GM12878 (cell line): Measurements from ENCODE around the gene AKAP13. TPM values are rescaled to one million over a fixed set of nuclear protein-coding genes. Genes with fewer than 3 reads are reported as not detected.
A peak's percentile ranks its signal among the peaks of the same experiment; 100 is the strongest.

Experiments used
- ATAC-seq: fragments of 200-7000 bp; cut with Tn5 transposase; 3 replicates; pipeline ENCODE4 v1.9.1; 2020; ENCODE audit warnings: mild to moderate bottlenecking, moderate library complexity
- BruUV-seq: library from RNA; stranded (reverse); fragments of 400-500 nt; replicated peaks from 2 replicates; lab custom pipeline; 2021; lab: Mats Ljungman, UMichigan
- CTCF ChIA-PET: fragments of 300-600 bp; sonication (Branson Sonifier 250); formaldehyde crosslinking; extraction: SDS; loops from one replicate; lab custom pipeline; 2021; ENCODE audit warnings: inconsistent platforms; lab: Yijun Ruan, JAX
- POLR2A ChIA-PET: fragments of 350-600 bp; formaldehyde crosslinking; extraction: SDS; loops from one replicate; lab custom pipeline; 2021; ENCODE audit warnings: inconsistent platforms; lab: Charles Lee
- RAD21 ChIA-PET: fragments of 300-600 bp; sonication (Branson Sonifier 250); formaldehyde crosslinking; loops from one replicate; lab custom pipeline; 2023; ENCODE audit warnings: antibody characterized with exemption; ENCODE audit not compliant: unreplicated experiment; lab: Charles Lee
- SMC1A ChIA-PET: fragments of 300-600 bp; sonication (Branson Sonifier 250); formaldehyde crosslinking; loops from one replicate; lab custom pipeline; 2023; ENCODE audit not compliant: unreplicated experiment, uncharacterized antibody; lab: Charles Lee
- DNase-seq: peaks from one replicate; pipeline ENCODE4 v3.0.0-alpha.2; 2011; ENCODE audit warnings: low read depth, low spot score
- FAIRE-seq: peaks from 3 replicates; lab custom pipeline; 2011; peaks lifted over from hg19 to GRCh38; lab: Jason Lieb, UNC
- H2AFZ ChIP-seq: 2 replicates; pipeline ENCODE4 v1.6.0; 2011; ENCODE audit warnings: low read depth, low read length, control low read depth; ENCODE audit not compliant: control insufficient read depth
- H3K27ac ChIP-seq: 2 replicates; pipeline ENCODE4 v1.5.1; 2011; ENCODE audit warnings: control low read depth; ENCODE audit not compliant: control insufficient read depth, insufficient read depth
- H3K27me3 ChIP-seq, 2 experiments: replicated peaks in 1 of 2; 2 replicates each; pipeline versions ENCODE4 v1.6.0 to v1.6.1; 2011; ENCODE audit warnings: low read length in 1 of 2; ENCODE audit not compliant: control insufficient read depth in 2 of 2, insufficient read depth in 2 of 2
- H3K36me3 ChIP-seq, 2 experiments: 2 replicates each; pipeline ENCODE4 v1.5.1; 2011; ENCODE audit warnings: low read length in 1 of 2; ENCODE audit not compliant: control insufficient read depth in 2 of 2, insufficient read depth in 2 of 2
- H3K4me1 ChIP-seq: 2 replicates; pipeline ENCODE4 v1.6.1; 2011; ENCODE audit warnings: mild to moderate bottlenecking, low read length, moderate library complexity, mixed read lengths; ENCODE audit not compliant: control insufficient read depth, insufficient read depth
- H3K4me2 ChIP-seq: 2 replicates; pipeline ENCODE4 v1.6.0; 2011; ENCODE audit warnings: control low read depth; ENCODE audit not compliant: control insufficient read depth, insufficient read depth
- H3K4me3 ChIP-seq: fragments of 200-600 bp; sonication (generic); 2 replicates; pipeline ENCODE4 v1.5.1; 2016
- H3K79me2 ChIP-seq: 2 replicates; pipeline ENCODE4 v1.6.0; 2011; ENCODE audit warnings: low read length; ENCODE audit not compliant: control insufficient read depth, insufficient read depth
- H3K9ac ChIP-seq: 2 replicates; pipeline ENCODE4 v1.8.0; 2011; ENCODE audit warnings: low read length, control low read depth, mixed read lengths; ENCODE audit not compliant: control insufficient read depth, insufficient read depth
- H3K9me3 ChIP-seq: replicated peaks from 3 replicates; pipeline ENCODE4 v1.5.1; 2011; ENCODE audit warnings: mild to moderate bottlenecking, low read length; ENCODE audit not compliant: control insufficient read depth, insufficient read depth
- H4K20me1 ChIP-seq: 2 replicates; pipeline ENCODE4 v1.6.0; 2011; ENCODE audit not compliant: control insufficient read depth, insufficient read depth
- BACH1 ChIP-seq: fragments of 450-650 bp; IDR thresholded peaks from 2 replicates; pipeline ENCODE4 v1.6.1; 2017; ENCODE audit warnings: mild to moderate bottlenecking, borderline replicate concordance
- CBFB ChIP-seq: IDR thresholded peaks from 2 replicates; pipeline ENCODE4 v1.6.1; 2016; ENCODE audit warnings: antibody characterized with exemption, low read depth
- CREM ChIP-seq: IDR thresholded peaks from 2 replicates; pipeline ENCODE4 v1.6.1; 2014; ENCODE audit warnings: antibody characterized with exemption, low read depth
- FOS ChIP-seq: IDR thresholded peaks from 3 replicates; pipeline ENCODE4 v1.6.1; 2011; ENCODE audit warnings: borderline replicate concordance; ENCODE audit not compliant: insufficient read length; ENCODE audit errors: extremely low read depth
- HDAC2 ChIP-seq: fragments of 200-600 bp; sonication (generic); IDR thresholded peaks from 2 replicates; pipeline ENCODE4 v1.6.1; 2017
- RBBP5 ChIP-seq: fragments of 200-600 bp; sonication (generic); conservative IDR thresholded peaks from 2 replicates; pipeline ENCODE4 v1.6.1; 2016
- SPI1 ChIP-seq: IDR thresholded peaks from 2 replicates; pipeline ENCODE4 v1.6.1; 2011; ENCODE audit warnings: low read depth, mild to moderate bottlenecking, low read length, moderate library complexity, borderline replicate concordance; ENCODE audit not compliant: insufficient read depth
- TCF7 ChIP-seq: IDR thresholded peaks from 2 replicates; pipeline ENCODE4 v1.6.1; 2014; ENCODE audit warnings: antibody characterized with exemption, borderline replicate concordance
- ZNF622 ChIP-seq: fragments of 450-650 bp; IDR thresholded peaks from 2 replicates; pipeline ENCODE4 v1.6.1; 2017; ENCODE audit warnings: mild to moderate bottlenecking, inconsistent platforms
- WGBS: methylation state at CpG from one replicate; pipeline ENCODE4 v1.1.6; 2016; ENCODE audit warnings: low lambda C conversion rate; ENCODE audit not compliant: insufficient replicate concordance, insufficient coverage; ENCODE audit errors: missing lambda C conversion rate; 5-methylcytosine and 5-hydroxymethylcytosine counted together
- in situ Hi-C: fragments of 300-500 bp; cut with MboI; formaldehyde crosslinking; loops from 9 replicates; pipeline ENCODE4 v1.14.3; 2018; ENCODE audit warnings: mixed read lengths
- intact Hi-C: fragments of 100-400 bp; cut with micrococcal nuclease; formaldehyde crosslinking; loops from one replicate; pipeline ENCODE4 v1.14.2; 2022; ENCODE audit not compliant: unreplicated experiment
- polyA plus RNA-seq, 11 experiments: library from polyadenylated mRNA; depleted of rRNA in 4 of 11; unstranded in 6 of 11; stranded (reverse) in 5 of 11; fragments of >200 nt; fragmentation: Nextera tagmentation in 4 of 11; fragmentation: Illumina TruSeq in 1 of 11; extraction: Ambion mirVana in 4 of 11; extraction: Trizol in 1 of 11; gene quantifications; 1 replicate in 1 of 11; 2 replicates in 10 of 11; pipeline versions ENCODE4 v1.2.1 to v1.2.3, GENCODE V29; 2011 to 2016; ENCODE audit warnings: inconsistent platforms in 2 of 11, missing spikeins in 2 of 11, low read depth in 1 of 11
- total RNA-seq, 4 experiments: library from RNA; depleted of rRNA in 3 of 4; stranded (reverse); fragments of >200 nt in 3 of 4; fragmentation: Illumina TruSeq in 1 of 4; extraction: Trizol in 1 of 4; gene quantifications; 2 replicates each; pipeline versions ENCODE4 v1.2.1 to v1.2.3, GENCODE V29; 2013 to 2021
- TF ChIP-seq, protein P1 (sequence below): IDR thresholded peaks from 2 replicates; pipeline ENCODE4 v1.6.1; 2012; ENCODE audit warnings: low read length, inconsistent platforms
- TF ChIP-seq, protein P2 (sequence below): IDR thresholded peaks from 2 replicates; pipeline ENCODE4 v1.6.1; 2012; ENCODE audit warnings: low read depth, low read length, improper control_type of control experiment

The AKAP13 gene
- total and polyA plus RNA-seq, 10 of the 15 experiments (the other 5 are each of a cell fraction or from before 2014, with no cell fraction given), result 14.4 to 74.9 (median 55.1) TPM

- no TSS peak for BruUV-seq
- no peak overlapping the region for H2AFZ ChIP-seq
- no peaks in the 10 kb centered on the region for H3K9me3 ChIP-seq
- peaks cover 0 to 6% of the 10 kb centered on the region in 2 experiments; a peak in 1 of 4 replicates for H3K36me3 ChIP-seq
- H3K27me3 ChIP-seq, result no peaks in the 10 kb centered on the region
- ChIA-PET POLR2A (no interaction called here), SMC1A (interaction anchor here (1.0 to 1.4 kb wide), 2 partner anchors 9 to 17 kb away, joined by 3 to 6 read pairs; no protein-coding TSS in a partner anchor), CTCF (no interaction called here), RAD21 (no interaction called here)
- in situ Hi-C loops (no loop called here), intact Hi-C loops (no loop called here)
- no peak overlapping the region for H3K4me3 ChIP-seq
- no peaks in the 10 kb centered on the region; the same call in 1 of the 2 replicates for H3K79me2 ChIP-seq
- H3K9ac ChIP-seq, result no peak overlapping the region
- DNase-seq, result no peak
- WGBS, result 89% methylated on average over 4 of the region's 4 CpGs
- H3K4me2 ChIP-seq, result no peak overlapping the region
- FAIRE-seq, result no peak
- no peaks in the 10 kb centered on the region for H4K20me1 ChIP-seq
- no peak for ATAC-seq
- H3K27ac ChIP-seq, result no peak overlapping the region
- TF ChIP-seq SPI1, result no peak
- TF ChIP-seq ZNF622, result no peak
- no peaks in the 10 kb centered on the region for H3K4me1 ChIP-seq
Measured at GRCh38 chr15:85636351-85636750, 255.9 kb downstream of the AKAP13 start.

DNA sequence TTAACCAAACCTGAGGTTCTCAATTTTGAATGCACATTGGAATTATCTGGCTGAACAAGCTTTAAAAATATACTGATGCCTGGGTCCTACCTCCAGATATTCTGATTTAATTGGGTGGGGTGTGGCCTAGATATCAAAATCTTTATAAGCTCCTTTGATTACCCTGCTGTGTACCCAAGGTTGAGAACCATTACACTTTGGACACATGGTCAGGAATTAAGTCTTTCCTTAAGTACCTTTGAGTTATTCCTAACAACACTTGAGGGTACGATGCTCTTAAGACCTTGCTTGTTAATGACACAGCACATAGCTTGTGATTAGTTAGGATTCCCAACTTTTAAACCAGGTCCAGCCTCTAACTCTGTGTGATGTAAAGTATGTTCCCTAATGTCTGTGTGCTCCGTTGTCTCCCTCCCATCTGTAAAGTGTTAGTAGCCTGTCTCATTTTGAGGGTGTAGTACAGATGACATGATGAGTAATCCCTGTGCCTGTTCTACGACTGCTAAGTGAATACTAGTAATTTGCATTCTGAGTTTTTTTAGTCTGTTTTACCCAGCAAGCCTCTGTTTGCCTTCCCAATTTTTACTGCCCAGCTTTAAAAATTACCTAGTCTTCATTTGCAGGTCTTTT, 259.5 kb downstream of the AKAP13 start:
- Histone ChIP-seq H3K27ac (no peak overlapping the region), H3K9ac (no peak overlapping the region), H2AFZ (no peak overlapping the region), H3K4me2 (no peak overlapping the region), H3K79me2 (no peaks in the 10 kb centered on the region), H3K4me1 (no peaks in the 10 kb centered on the region), H3K9me3 (no peaks in the 10 kb centered on the region), H4K20me1 (no peaks in the 10 kb centered on the region), H3K4me3 (no peak overlapping the region), H3K27me3 (no peaks in the 10 kb centered on the region), H3K36me3 (peaks cover 0 to 11% of the 10 kb centered on the region in 2 experiments; a peak in 1 of 4 replicates)
- TF ChIP-seq, protein P1, sequence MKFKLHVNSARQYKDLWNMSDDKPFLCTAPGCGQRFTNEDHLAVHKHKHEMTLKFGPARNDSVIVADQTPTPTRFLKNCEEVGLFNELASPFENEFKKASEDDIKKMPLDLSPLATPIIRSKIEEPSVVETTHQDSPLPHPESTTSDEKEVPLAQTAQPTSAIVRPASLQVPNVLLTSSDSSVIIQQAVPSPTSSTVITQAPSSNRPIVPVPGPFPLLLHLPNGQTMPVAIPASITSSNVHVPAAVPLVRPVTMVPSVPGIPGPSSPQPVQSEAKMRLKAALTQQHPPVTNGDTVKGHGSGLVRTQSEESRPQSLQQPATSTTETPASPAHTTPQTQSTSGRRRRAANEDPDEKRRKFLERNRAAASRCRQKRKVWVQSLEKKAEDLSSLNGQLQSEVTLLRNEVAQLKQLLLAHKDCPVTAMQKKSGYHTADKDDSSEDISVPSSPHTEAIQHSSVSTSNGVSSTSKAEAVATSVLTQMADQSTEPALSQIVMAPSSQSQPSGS, result no peak
- TF ChIP-seq TCF7 (no peak), CREM (no peak), HDAC2 (no peak), BACH1 (no peak), CBFB (no peak), RBBP5 (no peak), FOS (no peak)
- TF ChIP-seq, protein P2, sequence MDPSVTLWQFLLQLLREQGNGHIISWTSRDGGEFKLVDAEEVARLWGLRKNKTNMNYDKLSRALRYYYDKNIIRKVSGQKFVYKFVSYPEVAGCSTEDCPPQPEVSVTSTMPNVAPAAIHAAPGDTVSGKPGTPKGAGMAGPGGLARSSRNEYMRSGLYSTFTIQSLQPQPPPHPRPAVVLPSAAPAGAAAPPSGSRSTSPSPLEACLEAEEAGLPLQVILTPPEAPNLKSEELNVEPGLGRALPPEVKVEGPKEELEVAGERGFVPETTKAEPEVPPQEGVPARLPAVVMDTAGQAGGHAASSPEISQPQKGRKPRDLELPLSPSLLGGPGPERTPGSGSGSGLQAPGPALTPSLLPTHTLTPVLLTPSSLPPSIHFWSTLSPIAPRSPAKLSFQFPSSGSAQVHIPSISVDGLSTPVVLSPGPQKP, result no peak
- in situ Hi-C loops, result no loop called here
- ATAC-seq, result peak; percentile 75
- ChIA-PET RAD21 (interaction anchor here (1.3 kb wide), 1 partner anchor 52 kb away, joined by 3 read pairs; no protein-coding TSS in a partner anchor), SMC1A (interaction anchor here (0.6 to 1.4 kb wide), 4 partner anchors 21 to 162 kb away, joined by 3 read pairs; no protein-coding TSS in a partner anchor), CTCF (interaction anchor here (0.8 to 1.3 kb wide), 2 partner anchors 18 to 343 kb away, joined by 3 read pairs; no protein-coding TSS in a partner anchor), POLR2A (no interaction called here)
- DNase-seq, result no peak
- intact Hi-C loops, result no loop called here
- 35% methylated on average over 3 of the region's 3 CpGs for WGBS
- no TSS peak for BruUV-seq
- FAIRE-seq, result no peak
